Left ventricle myocardium superior (tissue), 1 donor: Measurements from ENCODE around the gene MACROD2. TPM values are rescaled to one million over a fixed set of nuclear protein-coding genes. Genes with fewer than 3 reads are reported as not detected.
A peak's percentile ranks its signal among the peaks of the same experiment; 100 is the strongest.

Experiments used
- ATAC-seq: fragments of 200-7000 bp; cut with Tn5 transposase; one replicate; pipeline ENCODE4 v1.9.1; 2020; ENCODE audit warnings: mild to moderate bottlenecking, moderate library complexity
- DNase-seq: peaks from one replicate; pipeline ENCODE4 v3.0.0-alpha.2; 2020
- intact Hi-C: fragments of 100-400 bp; cut with micrococcal nuclease; formaldehyde crosslinking; loops from one replicate; pipeline ENCODE4 v1.11.0; 2022
- total RNA-seq: library from RNA; stranded (reverse); fragmentation: NEBNext Ultra II Directional; extraction: Animal tissue kit (Norgen Biotek cat#: 25700); gene quantifications from one replicate; pipeline ENCODE4 v1.2.1, GENCODE V29; 2021
- donor health status: DM: no; HTN: yes; CAD: no; lungs with severe emphysema.

MACROD2 gene
- total RNA-seq, 1 donor from 2014 or later, result 3.5 TPM

DNA sequence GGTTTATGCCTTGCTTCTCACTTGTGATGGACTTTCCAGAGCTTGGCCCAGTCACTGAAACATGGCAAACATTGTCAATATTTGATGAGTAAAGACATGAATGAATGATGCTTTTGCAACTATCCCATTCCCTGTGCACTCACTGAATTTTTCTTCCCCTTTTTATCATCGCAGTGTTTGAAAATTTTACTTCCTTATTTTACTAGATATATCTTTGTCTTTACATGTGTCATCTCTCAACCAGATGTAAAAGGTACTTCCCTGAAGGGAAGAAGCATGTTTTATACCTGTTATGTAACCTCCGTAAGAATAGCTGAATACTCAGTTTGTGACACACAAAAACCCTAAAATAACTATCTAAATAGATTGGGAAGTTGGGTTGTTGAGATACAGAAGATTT lies 886.8 kb downstream of the MACROD2 start:
- intact Hi-C loops, result no loop called here
- no peak for ATAC-seq

DNA sequence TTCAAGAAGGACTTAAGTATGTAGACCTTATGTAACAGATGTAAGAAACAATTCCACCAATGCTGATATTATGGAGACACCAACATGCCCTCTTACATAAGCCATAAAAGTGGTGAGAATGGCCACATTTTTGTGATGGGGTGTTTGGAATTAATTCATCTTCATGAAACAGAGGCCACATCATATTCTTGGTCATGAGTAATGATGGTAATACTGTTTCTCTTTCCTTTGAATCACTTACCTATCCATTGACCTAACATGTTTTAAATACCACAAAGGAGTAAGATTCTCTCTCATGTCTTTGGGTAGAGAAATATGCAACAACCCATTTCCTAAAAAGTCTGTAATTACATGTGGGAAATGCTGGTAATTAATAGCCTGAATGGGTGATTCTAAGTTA lies 887.5 kb downstream of the MACROD2 start:
- ATAC-seq (no peak), DNase-seq (no peak)
- intact Hi-C loops, result no loop called here

More for the DNA sequence above, 886.8 kb downstream of the MACROD2 start:
- DNase-seq, result no peak

GRCh38 chr20:14883324-14883723 lies 888.0 kb downstream of the MACROD2 start:
- no peak for ATAC-seq
- intact Hi-C loops, result no loop called here
- no peak for DNase-seq

GRCh38 chr20:14885661-14886060 lies 890.3 kb downstream of the MACROD2 start:
- DNase-seq (no peak), ATAC-seq (no peak)
- intact Hi-C loops, result no loop called here

DNA sequence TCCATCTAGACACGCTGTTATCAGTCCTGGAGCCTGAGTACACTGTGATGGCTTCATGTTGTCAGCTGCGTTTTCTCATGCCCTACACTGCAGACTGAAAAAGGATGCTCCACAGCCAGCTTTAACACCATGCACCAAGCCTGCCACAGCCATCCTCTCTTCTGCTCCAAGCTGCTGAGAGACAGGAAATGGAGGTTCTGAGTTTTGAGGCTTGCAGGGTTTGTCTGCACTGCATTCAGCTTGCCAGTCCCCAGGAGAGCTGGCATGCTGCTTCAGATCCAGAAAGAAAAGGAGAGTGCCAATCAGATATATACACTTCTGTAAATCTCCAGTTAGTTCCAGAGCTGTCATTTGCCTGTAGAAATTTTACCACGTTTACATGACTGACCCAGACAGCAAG lies 892.8 kb downstream of the MACROD2 start:
- ATAC-seq (no peak), DNase-seq (no peak)
- intact Hi-C loops, result no loop called here

DNA sequence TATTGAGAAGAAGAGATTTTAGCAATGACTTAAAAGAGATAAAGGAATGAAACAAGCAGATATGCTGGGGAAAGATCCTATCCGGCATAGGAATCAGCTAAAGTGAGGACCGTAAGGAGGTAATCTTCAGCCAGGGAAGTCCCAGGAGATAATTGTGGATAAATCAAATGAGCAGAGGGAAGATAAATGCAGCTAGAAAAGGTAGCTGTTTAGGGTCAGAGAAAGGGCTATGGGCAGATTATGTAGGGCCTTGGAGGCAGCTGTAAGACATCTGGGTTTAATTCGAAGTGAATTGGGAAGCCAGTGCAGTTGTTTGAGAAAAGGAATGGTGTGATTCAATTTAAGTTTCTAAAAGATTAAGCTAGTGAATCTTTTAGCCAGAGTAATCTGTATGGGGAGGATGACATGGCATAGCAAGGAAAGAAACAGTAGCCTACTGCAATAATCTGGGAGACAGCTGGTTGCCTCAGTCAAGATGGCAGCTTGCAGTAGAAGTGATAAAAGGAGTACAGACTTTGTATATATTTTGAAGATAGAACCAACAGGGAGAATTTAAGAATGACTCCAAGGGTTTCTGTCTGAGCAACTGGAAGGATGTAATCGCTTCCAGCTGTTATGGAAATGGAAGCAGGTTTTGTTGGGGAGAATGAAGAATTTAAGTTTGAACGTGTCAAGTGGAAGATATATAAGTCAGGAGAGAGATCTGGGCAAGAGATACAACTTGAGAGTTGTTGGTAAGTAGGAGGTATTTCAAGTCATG lies 894.4 kb downstream of the MACROD2 start:
- no peak for ATAC-seq
- no peak for DNase-seq
- intact Hi-C loops, result no loop called here

GRCh38 chr20:14890713-14891112 lies 895.4 kb downstream of the MACROD2 start:
- ATAC-seq (no peak), DNase-seq (no peak)
- intact Hi-C loops, result no loop called here

GRCh38 chr20:14892782-14893181 lies 897.5 kb downstream of the MACROD2 start:
- DNase-seq, result no peak
- no peak for ATAC-seq
- intact Hi-C loops, result no loop called here

- ATAC-seq (no peak), DNase-seq (no peak)
- intact Hi-C loops, result no loop called here
These were observed 901.3 kb downstream of the MACROD2 start for GRCh38 chr20:14896569-14896968.

DNA sequence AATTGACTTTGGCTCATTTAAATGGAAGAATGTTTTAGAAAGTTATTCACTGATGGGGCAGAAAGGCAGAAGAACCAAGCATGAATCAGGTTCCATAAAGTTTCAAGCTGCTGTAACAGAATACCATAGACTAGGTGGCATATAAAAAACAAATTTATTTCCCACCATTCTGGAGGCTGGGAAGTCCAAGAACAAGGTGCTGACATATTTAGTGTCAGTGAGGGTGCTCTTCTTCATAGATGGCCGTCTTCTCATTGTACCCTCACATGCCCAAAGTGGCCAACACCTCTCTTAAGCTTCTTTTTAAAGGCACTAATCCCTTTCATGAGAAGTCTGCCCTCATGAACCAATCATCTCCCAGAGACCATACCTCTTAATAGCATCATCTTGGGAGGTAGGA lies 902.3 kb downstream of the MACROD2 start:
- no peak for ATAC-seq
- DNase-seq, result no peak
- intact Hi-C loops, result no loop called here

GRCh38 chr20:14902432-14903089 lies 907.2 kb downstream of the MACROD2 start:
- intact Hi-C loops, result no loop called here
- DNase-seq (no peak), ATAC-seq (no peak)

- ATAC-seq (no peak), DNase-seq (no peak)
- intact Hi-C loops, result no loop called here
These were observed 911.7 kb downstream of the MACROD2 start for GRCh38 chr20:14906908-14907434.

- DNase-seq, result no peak
- intact Hi-C loops, result no loop called here
- no peak for ATAC-seq
These were observed 914.8 kb downstream of the MACROD2 start for GRCh38 chr20:14910126-14910525.

DNA sequence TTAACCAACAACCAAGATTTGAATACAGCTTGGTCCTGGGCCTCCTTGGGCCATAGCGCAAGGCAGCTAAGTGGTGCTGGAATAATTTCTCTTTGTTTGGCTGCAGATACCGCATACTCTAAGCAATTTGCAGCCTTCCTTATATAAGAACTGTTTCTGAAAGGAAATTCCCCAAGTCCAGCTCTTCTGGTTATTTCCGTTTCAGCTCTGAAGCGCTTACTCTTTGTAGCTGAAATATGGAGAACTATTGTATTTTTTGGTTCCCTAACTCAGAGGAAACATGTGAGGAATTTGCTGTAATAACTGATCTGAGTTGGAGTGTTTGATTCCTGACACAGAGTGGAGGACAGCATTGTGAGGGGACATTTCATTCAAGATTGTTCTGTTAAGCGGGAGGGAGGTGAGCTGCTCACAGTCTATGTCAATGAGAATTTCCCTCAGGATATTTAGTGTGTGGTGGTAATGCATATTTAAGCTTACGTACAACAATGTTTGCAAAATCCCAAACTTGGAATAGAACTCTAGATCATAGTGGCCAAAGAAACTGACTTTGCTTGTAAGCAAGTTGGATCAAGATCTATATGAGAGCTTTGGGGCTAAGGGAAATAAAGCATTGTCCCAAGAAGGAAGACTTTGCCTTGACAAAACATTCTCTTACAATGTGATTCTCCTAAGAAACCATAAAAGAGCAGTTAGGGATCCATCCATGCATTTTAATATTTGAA lies 918.7 kb downstream of the MACROD2 start:
- ATAC-seq (no peak), DNase-seq (no peak)
- intact Hi-C loops, result no loop called here

- intact Hi-C loops, result no loop called here
- no peak for ATAC-seq
- DNase-seq, result no peak
These were observed 919.3 kb downstream of the MACROD2 start for GRCh38 chr20:14914633-14915032.

- DNase-seq, result peak; percentile 27
- intact Hi-C loops, result no loop called here
- peak; percentile 41 for ATAC-seq
These were observed 920.0 kb downstream of the MACROD2 start for GRCh38 chr20:14915356-14915755.

- ATAC-seq (no peak), DNase-seq (no peak)
- intact Hi-C loops, result no loop called here
These were observed 921.1 kb downstream of the MACROD2 start for GRCh38 chr20:14916360-14916920.

DNA sequence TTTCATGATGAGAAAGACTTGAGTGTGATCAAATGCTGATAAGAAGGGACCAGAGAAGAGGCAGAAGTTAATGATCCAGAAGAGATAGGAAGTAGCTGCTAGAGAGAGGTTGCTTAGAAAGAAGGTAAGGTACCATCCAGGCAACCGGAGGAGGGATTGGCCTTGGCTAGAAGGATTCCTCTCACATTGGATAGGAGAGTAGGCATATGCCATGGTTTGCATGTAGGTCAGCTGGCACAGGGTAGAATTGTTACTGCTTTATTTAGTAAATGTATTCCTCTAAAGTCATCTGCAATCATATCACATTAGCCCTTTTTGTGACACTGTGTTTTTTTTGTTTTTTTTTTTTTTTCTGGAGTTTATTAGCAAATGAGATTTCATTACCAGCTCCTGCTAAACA lies 923.0 kb downstream of the MACROD2 start:
- no peak for ATAC-seq

DNA sequence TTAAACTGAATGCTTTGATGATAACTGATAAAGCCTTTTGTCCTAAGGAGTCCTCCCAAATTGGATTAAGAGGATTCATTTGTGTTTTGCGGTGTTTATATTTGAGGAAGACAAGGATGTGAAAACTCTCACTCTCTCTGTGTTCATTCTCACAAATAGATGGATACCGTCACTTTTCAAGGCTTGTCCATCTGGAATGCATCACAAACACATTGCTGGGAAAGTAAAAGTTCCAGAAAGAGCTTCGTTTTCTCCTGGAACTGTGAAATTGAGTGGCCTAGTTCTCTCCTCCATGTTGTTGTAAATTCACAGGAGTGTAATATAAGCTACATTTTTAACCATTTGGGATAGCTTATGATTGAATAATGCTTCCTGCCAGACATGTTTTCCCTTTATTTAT lies 923.7 kb downstream of the MACROD2 start:
- ATAC-seq (no peak), DNase-seq (no peak)
- intact Hi-C loops, result no loop called here

More for the DNA sequence above, 923.0 kb downstream of the MACROD2 start:
- DNase-seq, result no peak
- intact Hi-C loops, result no loop called here
